Upper lobe of left lung (tissue), 6 donors: ENCODE measurements around the gene SDK1. TPM values are rescaled to one million over a fixed set of nuclear protein-coding genes. Genes with fewer than 3 reads are reported as not detected.

Source experiments
- ATAC-seq, 2 donors: fragments of 200-7000 bp; cut with Tn5 transposase; one replicate each; pipeline ENCODE4 v1.9.1; 2022; ENCODE audit warnings: mild to moderate bottlenecking in 2 of 2, moderate library complexity in 2 of 2; ENCODE audit not compliant: low FRiP score in 2 of 2
- DNase-seq, 2 donors: peaks; one replicate each; pipeline ENCODE4 v3.0.0-alpha.2; 2019 to 2020
- H3K27ac ChIP-seq, 4 donors: fragments of 200-600 bp; sonication (generic); one replicate each; pipeline ENCODE4 v1.5.1; 2016 to 2019
- H3K27me3 ChIP-seq, 4 donors: fragments of 200-600 bp; sonication (generic); one replicate each; pipeline ENCODE4 v1.5.1; 2017 to 2019
- H3K36me3 ChIP-seq, 4 donors: fragments of 200-600 bp; sonication (generic); one replicate each; pipeline ENCODE4 v1.5.1; 2016 to 2019
- H3K4me1 ChIP-seq, 4 donors: fragments of 200-600 bp; sonication (generic); one replicate each; pipeline ENCODE4 v1.5.1; 2018 to 2019
- H3K4me3 ChIP-seq, 4 donors: fragments of 200-600 bp; sonication (generic); one replicate each; pipeline ENCODE4 v1.5.1; 2017 to 2019; ENCODE audit warnings: mild to moderate bottlenecking in 2 of 4, moderate library complexity in 1 of 4
- H3K9me3 ChIP-seq, 4 donors: fragments of 200-600 bp; sonication (generic); one replicate each; pipeline ENCODE4 v1.5.1; 2018 to 2019
- CTCF ChIP-seq, 6 experiments: fragments of 450-650 bp in 4 of 6; fragments of 200-600 bp in 2 of 6; sonication (generic) in 2 of 6; IDR thresholded peaks; one replicate each; pipeline ENCODE4 v1.5.1; 2016 to 2019; ENCODE audit warnings: antibody characterized with exemption in 6 of 6
- EP300 ChIP-seq, 4 donors: sonication (generic); formaldehyde crosslinking; IDR thresholded peaks; one replicate each; pipeline ENCODE4 v1.5.1; 2017; ENCODE audit warnings: antibody characterized with exemption in 4 of 4, control low read depth in 2 of 4
- POLR2A ChIP-seq, 4 donors: fragments of 450-650 bp; IDR thresholded peaks; one replicate each; pipeline ENCODE4 v1.5.1; 2016 to 2017; ENCODE audit warnings: antibody characterized with exemption in 4 of 4, mild to moderate bottlenecking in 2 of 4
- POLR2AphosphoS5 ChIP-seq, 2 donors: sonication (generic); formaldehyde crosslinking; IDR thresholded peaks; one replicate each; pipeline ENCODE4 v1.5.1; 2017; ENCODE audit warnings: antibody characterized with exemption in 2 of 2
- WGBS, 2 donors: methylation state at CpG; one replicate each; pipeline ENCODE4 v1.1.5; 2017 to 2018; 5-methylcytosine and 5-hydroxymethylcytosine counted together
- total RNA-seq, 6 donors: library from RNA; depleted of rRNA in 4 of 6; stranded (reverse); fragments of >200 nt in 4 of 6; gene quantifications; one replicate each; pipeline versions ENCODE4 v1.1.0 to v1.2.1, GENCODE V29; 2016 to 2021
- donor health status: DM: no; HTN: no; CAD: no; lungs with moderate emphysema.
- donor health status: DM: no; HTN: yes; CAD: no; lungs with severe emphysema.

Gene SDK1
- total RNA-seq, 6 donors from 2014 or later: 9.3 to 90.1 (median 11.8) TPM

GRCh38 chr7:4066626-4067475, 765.8 kb downstream of the SDK1 start:
- no peak overlapping the region for H3K27ac ChIP-seq
- no peaks in the 10 kb centered on the region for H3K4me1 ChIP-seq
- H3K9me3 ChIP-seq: no peaks in the 10 kb centered on the region
- no peak for TF ChIP-seq POLR2AphosphoS5 (IDR thresholded peaks at IDR 0.05)
- 87 to 88% methylated on average over 17 to 21 of the region's 21 CpGs for whole genome bisulfite sequencing, 2 donors
- H3K4me3 ChIP-seq: no peak overlapping the region
- H3K27me3 ChIP-seq: no peaks in the 10 kb centered on the region
- DNase-seq (no peak), ATAC-seq (no peak)
- H3K36me3 ChIP-seq: no peaks in the 10 kb centered on the region

DNA sequence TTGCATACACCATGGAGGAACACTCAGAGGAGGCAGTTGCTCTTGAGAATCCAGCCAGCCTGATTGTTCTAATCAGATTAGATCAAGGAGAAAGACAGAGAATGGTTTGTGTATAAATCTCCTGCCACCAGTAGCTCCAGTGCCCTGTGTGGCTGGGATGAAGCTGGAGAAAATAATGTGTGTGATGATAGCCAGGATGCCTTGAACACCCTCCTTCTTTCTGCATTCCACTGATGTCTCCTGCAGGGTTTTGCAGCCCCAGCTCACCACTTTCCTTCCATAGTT, 766.4 kb downstream of the SDK1 start:
- DNase-seq (no peak), ATAC-seq (no peak)
- Histone ChIP-seq H3K4me1 (no peaks in the 10 kb centered on the region), H3K9me3 (no peaks in the 10 kb centered on the region), H3K27me3 (no peaks in the 10 kb centered on the region), H3K4me3 (no peak overlapping the region), H3K36me3 (no peaks in the 10 kb centered on the region), H3K27ac (no peak overlapping the region)
- TF ChIP-seq POLR2AphosphoS5 (IDR thresholded peaks at IDR 0.05): no peak
- no peak for TF ChIP-seq EP300 (IDR thresholded peaks at IDR 0.05)
- no peak for TF ChIP-seq CTCF (IDR thresholded peaks at IDR 0.05)
- no peak for TF ChIP-seq POLR2A (IDR thresholded peaks at IDR 0.05)

DNA sequence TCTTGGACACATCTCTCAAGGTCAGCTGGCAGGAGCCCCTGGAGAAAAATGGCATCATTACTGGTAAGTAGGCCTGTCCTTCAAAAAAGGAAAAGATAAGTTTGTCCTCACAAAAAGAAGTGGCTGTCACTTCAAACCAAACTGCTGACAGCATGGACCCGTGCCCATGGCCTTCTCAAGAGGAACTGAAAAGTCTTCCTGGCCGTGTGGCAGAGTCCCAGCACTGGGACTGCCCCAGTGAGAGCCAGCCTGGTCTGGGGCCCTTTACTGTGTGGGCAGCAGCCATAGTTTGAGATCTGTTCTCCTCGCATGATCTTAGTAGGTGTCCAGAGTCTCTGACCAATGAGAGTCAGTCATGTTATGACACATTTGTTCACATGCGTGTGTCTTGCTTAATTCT, 766.8 kb downstream of the SDK1 start:
- Histone ChIP-seq H3K4me3 (no peak overlapping the region), H3K9me3 (no peaks in the 10 kb centered on the region), H3K27me3 (no peaks in the 10 kb centered on the region), H3K36me3 (no peaks in the 10 kb centered on the region), H3K4me1 (no peaks in the 10 kb centered on the region), H3K27ac (no peak overlapping the region)
- DNase-seq: no peak
- TF ChIP-seq POLR2AphosphoS5 (IDR thresholded peaks at IDR 0.05): no peak
- ATAC-seq: no peak
- 69 to 76% methylated on average over 4 of the region's 4 CpGs for WGBS, 2 donors

DNA sequence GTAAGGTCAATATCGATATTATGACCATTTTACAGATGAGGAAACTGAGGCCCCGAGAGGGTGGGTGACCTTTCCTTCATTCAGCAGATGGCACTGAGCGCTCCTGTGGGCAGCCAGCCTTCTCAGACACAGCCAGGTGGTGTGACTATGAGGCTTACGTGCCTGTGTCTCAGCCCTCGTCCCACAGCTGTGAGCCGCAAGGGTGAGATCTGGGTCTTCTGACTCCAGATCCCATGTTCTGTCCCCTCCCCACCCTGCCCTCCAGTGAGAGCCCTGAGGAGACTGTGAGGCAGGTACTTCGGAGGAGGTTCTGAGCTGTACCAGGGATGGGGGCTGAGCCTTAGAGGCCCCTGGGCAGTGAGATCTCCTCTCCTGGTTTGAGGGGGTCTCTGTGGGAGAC, 767.2 kb downstream of the SDK1 start:
- no peak for ATAC-seq

DNA sequence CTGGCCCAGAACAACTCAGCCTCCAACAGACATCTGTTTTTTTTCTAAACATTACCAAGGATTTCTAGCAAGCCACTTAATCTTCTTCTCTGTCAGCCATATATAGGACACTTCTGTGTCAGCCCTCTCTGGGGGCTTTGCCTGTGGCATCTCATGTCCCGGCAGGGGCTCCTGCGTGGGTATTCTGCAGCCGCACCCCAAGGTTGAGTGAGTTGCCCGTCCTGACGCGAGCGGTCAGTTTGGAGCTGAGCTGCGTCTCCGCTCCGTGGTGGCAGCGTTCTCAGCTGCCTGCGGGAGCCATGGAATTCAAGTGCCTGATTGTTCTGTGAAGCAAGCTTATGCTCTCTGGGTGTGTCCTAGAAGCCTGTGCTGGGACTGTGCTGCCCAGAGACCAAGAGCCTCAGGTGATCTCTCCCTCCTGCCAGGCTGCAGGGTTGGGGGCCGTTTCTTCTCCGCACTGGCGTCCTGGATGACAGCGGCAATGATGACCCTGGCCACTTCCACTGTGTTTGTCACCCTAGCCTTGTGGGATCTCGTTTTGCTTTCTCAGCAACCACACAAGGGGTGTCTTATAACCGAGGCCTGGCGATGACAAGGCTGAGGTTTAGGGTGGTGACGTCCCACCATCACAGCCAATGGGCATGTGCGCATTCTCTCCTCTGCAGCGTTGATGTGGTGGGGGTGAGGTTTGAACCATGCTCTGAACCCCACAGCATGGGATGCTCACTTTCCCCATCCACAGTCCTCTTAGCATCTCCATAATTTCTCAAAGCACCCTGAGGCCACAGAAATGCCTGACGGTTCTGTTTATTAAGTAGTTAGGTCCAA, 768.4 kb downstream of the SDK1 start:
- DNase-seq: no peak

More for the DNA sequence above, 767.2 kb downstream of the SDK1 start:
- no peaks in the 10 kb centered on the region for H3K4me1 ChIP-seq
- TF ChIP-seq EP300 (IDR thresholded peaks at IDR 0.05): no peak
- TF ChIP-seq POLR2A (IDR thresholded peaks at IDR 0.05): no peak
- no peak for TF ChIP-seq POLR2AphosphoS5 (IDR thresholded peaks at IDR 0.05)
- TF ChIP-seq CTCF (IDR thresholded peaks at IDR 0.05): no peak
- no peaks in the 10 kb centered on the region for H3K27me3 ChIP-seq
- WGBS, 2 donors: 96 to 98% methylated on average over 7 of the region's 7 CpGs
- H3K36me3 ChIP-seq: no peaks in the 10 kb centered on the region
- H3K4me3 ChIP-seq: no peak overlapping the region
- no peaks in the 10 kb centered on the region for H3K9me3 ChIP-seq
- H3K27ac ChIP-seq: no peak overlapping the region
- no peak for DNase-seq

More for the DNA sequence above, 768.4 kb downstream of the SDK1 start:
- Histone ChIP-seq H3K4me3 (no peak overlapping the region), H3K27me3 (no peaks in the 10 kb centered on the region), H3K27ac (no peak overlapping the region), H3K9me3 (no peaks in the 10 kb centered on the region), H3K36me3 (no peaks in the 10 kb centered on the region), H3K4me1 (no peaks in the 10 kb centered on the region)
- no peak for ATAC-seq
- TF ChIP-seq POLR2A (IDR thresholded peaks at IDR 0.05) (no peak), EP300 (IDR thresholded peaks at IDR 0.05) (no peak), POLR2AphosphoS5 (IDR thresholded peaks at IDR 0.05) (no peak), CTCF (IDR thresholded peaks at IDR 0.05) (no peak)
- 87 to 94% methylated on average over 20 to 22 of the region's 23 CpGs for WGBS, 2 donors
